NCI-H446 treated with DMSO at 0.1 percent for 48 hours (cell line): ENCODE measurements around the gene KLHL28.
"Not testable (repeated sequence)": the region's sequence is repeated elsewhere in the genome, so short reads cannot be mapped to it uniquely, and the experiment has no call there.

Experiments
- DNase-seq: peaks from one replicate; lab custom pipeline; 2025; lab: John Stamatoyannopoulos, UW

KLHL28 gene

GRCh38 chr14:44896275-44897040 lies 65.3 kb downstream of the KLHL28 start:
- DNase-seq: no peak

DNA sequence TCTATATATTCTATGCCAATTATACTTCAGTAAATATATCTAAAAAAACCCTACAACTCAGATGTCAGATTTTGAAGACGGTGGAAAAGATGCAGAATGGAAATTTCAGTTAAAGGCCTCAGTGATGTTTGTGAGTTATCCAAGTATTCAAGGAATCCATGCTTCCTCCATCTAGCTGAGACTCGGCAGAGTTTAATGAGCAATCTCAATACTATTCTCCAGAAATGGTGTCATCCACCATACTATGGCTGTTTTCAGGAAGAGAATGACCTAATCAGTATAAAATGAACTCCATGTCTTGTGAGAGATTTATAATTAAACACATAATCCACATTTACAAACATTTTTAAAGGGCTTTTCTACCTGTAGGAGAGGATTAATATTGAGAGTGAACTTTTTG lies 66.0 kb downstream of the KLHL28 start:
- DNase-seq: no peak

GRCh38 chr14:44893535-44893934 lies 68.2 kb downstream of the KLHL28 start:
- DNase-seq: no peak

- DNase-seq: not testable (repeated sequence)
These were observed 69.9 kb downstream of the KLHL28 start for GRCh38 chr14:44891726-44892372.

GRCh38 chr14:44889595-44890471 lies 71.9 kb downstream of the KLHL28 start:
- no peak for DNase-seq

DNA sequence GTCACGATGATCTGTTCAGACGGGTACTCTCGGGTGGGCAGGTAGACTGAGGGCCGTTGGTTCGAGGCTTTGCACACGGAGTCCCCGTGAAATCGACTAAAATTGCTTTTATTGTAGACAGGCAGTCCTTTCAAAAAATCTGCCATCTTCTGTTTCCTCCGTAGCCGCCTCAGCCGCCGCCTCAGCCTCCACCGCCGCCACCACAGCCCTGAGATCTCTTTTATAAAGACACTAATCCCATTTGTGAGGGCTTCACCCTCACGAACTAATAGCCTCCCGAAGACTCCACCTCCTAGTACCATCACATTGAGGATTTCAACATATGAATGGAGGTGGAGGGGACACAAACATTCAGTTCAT lies 74.2 kb downstream of the KLHL28 start:
- no peak for DNase-seq

- DNase-seq: no peak
These were observed 74.7 kb downstream of the KLHL28 start for GRCh38 chr14:44886860-44887595.

DNA sequence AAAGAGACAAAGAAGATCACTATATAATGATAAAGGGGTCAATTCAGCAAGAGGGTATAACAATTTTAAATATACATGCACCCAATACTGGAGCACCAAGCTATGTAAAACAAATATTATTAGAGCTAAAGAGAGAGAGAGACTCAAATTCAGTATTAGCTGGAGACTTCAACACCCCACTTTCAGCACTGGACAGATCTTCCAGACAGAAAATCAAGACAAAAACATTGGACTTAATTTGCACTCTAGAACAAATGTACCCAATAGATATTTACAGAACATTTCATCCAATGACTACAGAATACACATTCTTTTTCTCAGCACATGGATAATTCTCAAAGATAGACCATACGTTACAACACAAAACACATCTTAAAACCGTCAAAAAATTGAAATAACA lies 81.0 kb downstream of the KLHL28 start:
- no peak for DNase-seq
